ENCODE data around the gene FTL. TPM values are rescaled to one million over a fixed set of nuclear protein-coding genes. Genes with fewer than 3 reads are reported as not detected.

Gene FTL
- total RNA-seq, 1 experiment from 2014 or later, result 1,459 TPM

DNA sequence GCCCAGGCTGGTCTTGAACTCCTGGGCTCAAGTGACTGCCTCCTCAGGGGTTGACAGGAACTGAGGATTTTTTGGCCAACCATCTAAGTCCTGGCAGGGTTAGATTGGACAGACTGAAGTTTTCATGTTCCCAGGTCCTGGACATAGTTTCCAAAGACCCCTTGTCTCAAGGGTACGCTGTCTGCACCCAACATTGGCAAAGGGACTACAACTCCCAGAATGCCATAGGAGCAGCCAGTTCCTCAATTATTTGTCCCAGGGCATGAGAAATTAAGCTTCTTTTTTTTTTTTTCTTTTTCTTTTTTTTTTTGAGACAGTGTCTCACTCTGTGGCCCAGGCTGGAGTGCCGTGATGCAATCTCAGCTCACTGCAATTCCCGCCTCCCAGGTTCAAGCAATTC lies 21.1 kb downstream of the FTL start:
- Mint-ChIP-seq H3K27ac (ENCODE audit: unreplicated experiment) (no peak overlapping the region), H3K36me3 (ENCODE audit: insufficient read depth, unreplicated experiment) (peaks cover 59% of the 10 kb centered on the region), H3K27me3 (ENCODE audit: unreplicated experiment) (no peaks in the 10 kb centered on the region), H3K9me3 (ENCODE audit: low read depth, unreplicated experiment) (no peaks in the 10 kb centered on the region), H3K4me3 (ENCODE audit: low read depth, unreplicated experiment) (no peak overlapping the region), H3K4me1 (ENCODE audit: low read depth, unreplicated experiment) (peaks cover 14% of the 10 kb centered on the region)
- intact Hi-C loops (cut with micrococcal nuclease; ENCODE audit: unreplicated experiment), result no loop called here
- DNase-seq, result no peak
- BruUV-seq (replicated peaks), result no TSS peak
- TF ChIP-seq, protein P1, sequence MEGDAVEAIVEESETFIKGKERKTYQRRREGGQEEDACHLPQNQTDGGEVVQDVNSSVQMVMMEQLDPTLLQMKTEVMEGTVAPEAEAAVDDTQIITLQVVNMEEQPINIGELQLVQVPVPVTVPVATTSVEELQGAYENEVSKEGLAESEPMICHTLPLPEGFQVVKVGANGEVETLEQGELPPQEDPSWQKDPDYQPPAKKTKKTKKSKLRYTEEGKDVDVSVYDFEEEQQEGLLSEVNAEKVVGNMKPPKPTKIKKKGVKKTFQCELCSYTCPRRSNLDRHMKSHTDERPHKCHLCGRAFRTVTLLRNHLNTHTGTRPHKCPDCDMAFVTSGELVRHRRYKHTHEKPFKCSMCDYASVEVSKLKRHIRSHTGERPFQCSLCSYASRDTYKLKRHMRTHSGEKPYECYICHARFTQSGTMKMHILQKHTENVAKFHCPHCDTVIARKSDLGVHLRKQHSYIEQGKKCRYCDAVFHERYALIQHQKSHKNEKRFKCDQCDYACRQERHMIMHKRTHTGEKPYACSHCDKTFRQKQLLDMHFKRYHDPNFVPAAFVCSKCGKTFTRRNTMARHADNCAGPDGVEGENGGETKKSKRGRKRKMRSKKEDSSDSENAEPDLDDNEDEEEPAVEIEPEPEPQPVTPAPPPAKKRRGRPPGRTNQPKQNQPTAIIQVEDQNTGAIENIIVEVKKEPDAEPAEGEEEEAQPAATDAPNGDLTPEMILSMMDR (IDR thresholded peaks at IDR 0.05; ENCODE audit: unreplicated experiment), result no peak
- CTCF ChIA-PET, result interaction anchor here (0.6 kb wide), 1 partner anchor 105 kb away, joined by 4 read pairs; no protein-coding TSS in a partner anchor

GRCh38 chr19:48987323-48987722 lies 22.2 kb downstream of the FTL start:
- Mint-ChIP-seq H3K27ac (ENCODE audit: unreplicated experiment) (no peak overlapping the region), H3K4me3 (ENCODE audit: low read depth, unreplicated experiment) (no peak overlapping the region), H3K36me3 (ENCODE audit: insufficient read depth, unreplicated experiment) (peaks cover 56% of the 10 kb centered on the region)

DNA sequence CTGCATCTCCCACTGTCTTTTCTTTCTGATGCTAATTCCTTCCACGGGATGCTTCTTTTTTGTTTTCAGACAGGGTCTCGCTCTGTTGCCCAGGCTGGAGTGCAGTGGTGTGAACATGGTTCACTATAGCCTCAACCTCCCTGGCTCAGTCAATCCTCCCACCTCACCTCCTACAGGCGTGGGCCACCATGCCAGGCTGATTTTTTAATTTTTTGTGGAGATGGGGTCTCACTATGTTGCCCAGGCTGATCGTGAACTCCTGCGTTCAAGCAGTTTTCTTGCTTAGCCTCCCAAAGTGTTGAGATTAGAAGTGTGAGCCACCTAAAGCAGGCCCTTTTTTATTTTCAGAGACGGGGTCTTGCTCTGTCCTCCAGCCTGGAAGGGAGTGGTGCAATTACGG lies 23.2 kb downstream of the FTL start:
- CTCF ChIA-PET, result interaction anchor here (1.1 kb wide), 1 partner anchor 8 kb away, joined by 3 read pairs; no protein-coding TSS in a partner anchor
- H3K36me3 Mint-ChIP-seq (ENCODE audit: insufficient read depth, unreplicated experiment), result peaks cover 59% of the 10 kb centered on the region
- intact Hi-C loops (cut with micrococcal nuclease; ENCODE audit: unreplicated experiment), result no loop called here

More at GRCh38 chr19:48987323-48987722, 22.2 kb downstream of the FTL start:
- DNase-seq, result no peak
- intact Hi-C loops (cut with micrococcal nuclease; ENCODE audit: unreplicated experiment), result no loop called here
- H3K9me3 Mint-ChIP-seq (ENCODE audit: low read depth, unreplicated experiment), result no peaks in the 10 kb centered on the region
- H3K27me3 Mint-ChIP-seq (ENCODE audit: unreplicated experiment), result no peaks in the 10 kb centered on the region
- no TSS peak for BruUV-seq (replicated peaks)
- peaks cover 15% of the 10 kb centered on the region for H3K4me1 Mint-ChIP-seq (ENCODE audit: low read depth, unreplicated experiment)
- TF ChIP-seq, protein P1 (IDR thresholded peaks at IDR 0.05; ENCODE audit: unreplicated experiment), result no peak
- CTCF ChIA-PET, result no interaction called here

DNA sequence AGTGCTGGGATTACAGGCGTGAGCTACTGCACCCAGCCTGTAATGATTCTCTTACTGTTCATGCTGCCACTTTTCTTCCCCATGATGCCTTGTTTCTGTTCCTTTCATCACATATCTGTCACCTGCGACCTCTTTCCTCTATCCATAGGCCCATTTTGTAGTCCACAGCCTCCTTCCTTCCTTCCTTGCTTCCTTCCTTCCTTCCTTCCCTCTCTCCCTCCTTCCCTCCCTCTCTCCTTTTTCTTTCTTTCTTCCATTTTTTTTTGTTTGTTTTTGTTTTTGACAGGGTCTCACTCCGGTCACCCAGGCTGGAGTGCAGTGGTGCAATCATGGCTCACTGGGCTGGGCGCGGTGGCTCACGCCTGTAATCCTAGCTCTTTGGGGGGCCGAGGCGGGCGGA lies 23.8 kb downstream of the FTL start:
- intact Hi-C loops (cut with micrococcal nuclease; ENCODE audit: unreplicated experiment), result no loop called here
- no peaks in the 10 kb centered on the region for H3K27me3 Mint-ChIP-seq (ENCODE audit: unreplicated experiment)
- TF ChIP-seq, protein P1 (IDR thresholded peaks at IDR 0.05; ENCODE audit: unreplicated experiment), result no peak
- peaks cover 16% of the 10 kb centered on the region for H3K4me1 Mint-ChIP-seq (ENCODE audit: low read depth, unreplicated experiment)
- no peaks in the 10 kb centered on the region for H3K9me3 Mint-ChIP-seq (ENCODE audit: low read depth, unreplicated experiment)
- H3K27ac Mint-ChIP-seq (ENCODE audit: unreplicated experiment), result no peak overlapping the region
- no peak for DNase-seq
- peaks cover 64% of the 10 kb centered on the region for H3K36me3 Mint-ChIP-seq (ENCODE audit: insufficient read depth, unreplicated experiment)
- H3K4me3 Mint-ChIP-seq (ENCODE audit: low read depth, unreplicated experiment), result no peak overlapping the region
- no TSS peak for BruUV-seq (replicated peaks)
- CTCF ChIA-PET, result interaction anchor here (1.1 kb wide), 1 partner anchor 9 kb away, joined by 3 read pairs; no protein-coding TSS in a partner anchor

More for the DNA sequence above, 23.2 kb downstream of the FTL start:
- no peak overlapping the region for H3K27ac Mint-ChIP-seq (ENCODE audit: unreplicated experiment)
- no peak for DNase-seq
- no peaks in the 10 kb centered on the region for H3K27me3 Mint-ChIP-seq (ENCODE audit: unreplicated experiment)
- no TSS peak for BruUV-seq (replicated peaks)
- no peaks in the 10 kb centered on the region for H3K9me3 Mint-ChIP-seq (ENCODE audit: low read depth, unreplicated experiment)
- TF ChIP-seq, protein P1 (IDR thresholded peaks at IDR 0.05; ENCODE audit: unreplicated experiment), result no peak
- peaks cover 15% of the 10 kb centered on the region for H3K4me1 Mint-ChIP-seq (ENCODE audit: low read depth, unreplicated experiment)
- no peak overlapping the region for H3K4me3 Mint-ChIP-seq (ENCODE audit: low read depth, unreplicated experiment)
